Measurements from ENCODE around the gene MAP3K9.
"Not testable (repeated sequence)": the region's sequence is repeated elsewhere in the genome, so short reads cannot be mapped to it uniquely, and the experiment has no call there.

MAP3K9 gene

GRCh38 chr14:70809225-70810219, at the start of gene MAP3K9:
TSS of gene MAP3K9 (minus strand) at chr14:70809513. CDS start at chr14:70809171, 342 bp downstream.
- FAIRE-seq: no peak

- FAIRE-seq: no peak
These were observed 49.3 kb upstream of the MAP3K9 start for GRCh38 chr14:70858641-70859040.

GRCh38 chr14:70857496-70857890, 48.2 kb upstream of the MAP3K9 start:
- FAIRE-seq: no peak

- no peak for FAIRE-seq
These were observed 47.7 kb upstream of the MAP3K9 start for GRCh38 chr14:70856851-70857495.

GRCh38 chr14:70855486-70855885, 46.2 kb upstream of the MAP3K9 start:
- no peak for FAIRE-seq

- not testable (repeated sequence) for FAIRE-seq
These were observed 44.3 kb upstream of the MAP3K9 start for GRCh38 chr14:70853658-70854057.

- no peak for FAIRE-seq
These were observed 38.2 kb upstream of the MAP3K9 start for GRCh38 chr14:70847406-70848090.

GRCh38 chr14:70845601-70846000, 36.3 kb upstream of the MAP3K9 start:
- FAIRE-seq: no peak

- no peak for FAIRE-seq
These were observed 33.6 kb upstream of the MAP3K9 start for GRCh38 chr14:70842851-70843462.

GRCh38 chr14:70838076-70838475, 28.8 kb upstream of the MAP3K9 start:
- FAIRE-seq: no peak

GRCh38 chr14:70836946-70837345, 27.6 kb upstream of the MAP3K9 start:
- FAIRE-seq: no peak

- FAIRE-seq: no peak
These were observed 24.6 kb upstream of the MAP3K9 start for GRCh38 chr14:70833884-70834283.

GRCh38 chr14:70832561-70833305, 23.4 kb upstream of the MAP3K9 start:
- no peak for FAIRE-seq

- FAIRE-seq: no peak
These were observed 21.9 kb upstream of the MAP3K9 start for GRCh38 chr14:70830998-70831781.

- no peak for FAIRE-seq
These were observed 18.9 kb upstream of the MAP3K9 start for GRCh38 chr14:70828188-70828587.

GRCh38 chr14:70827752-70828151, 18.4 kb upstream of the MAP3K9 start:
- no peak for FAIRE-seq

- no peak for FAIRE-seq
These were observed 18.0 kb upstream of the MAP3K9 start for GRCh38 chr14:70827347-70827746.

- FAIRE-seq: no peak
These were observed 14.0 kb upstream of the MAP3K9 start for GRCh38 chr14:70823281-70823680.

GRCh38 chr14:70822530-70823185, 13.3 kb upstream of the MAP3K9 start:
- FAIRE-seq: no peak

Data from colon (tissue), 2 donors.